Small intestine (tissue), 7 donors: Measurements from ENCODE around the gene PLB1. TPM values are rescaled to one million over a fixed set of nuclear protein-coding genes. Genes with fewer than 3 reads are reported as not detected.
"Not testable (repeated sequence)": the region's sequence is repeated elsewhere in the genome, so short reads cannot be mapped to it uniquely, and the experiment has no call there.

Source experiments
- DNase-seq, 2 donors: peaks; one replicate each; pipeline versions ENCODE4 v3.0.0 to v3.0.0-alpha.2; 2013
- FAIRE-seq: peaks from 2 replicates; lab custom pipeline; 2012; peaks lifted over from hg19 to GRCh38; lab: Jason Lieb, UNC
- H3K27ac ChIP-seq, 3 donors: one replicate each; pipeline ENCODE4 v1.5.1; 2013; ENCODE audit warnings: low read length in 2 of 3, mild to moderate bottlenecking in 2 of 3, control low read depth in 1 of 3, inconsistent platforms in 1 of 3, low read depth in 1 of 3, moderate library complexity in 1 of 3
- H3K27me3 ChIP-seq, 3 donors: one replicate each; pipeline ENCODE4 v1.6.1; 2013; ENCODE audit warnings: low read length in 3 of 3, inconsistent platforms in 1 of 3; ENCODE audit not compliant: control insufficient read depth in 3 of 3, insufficient read depth in 3 of 3
- H3K36me3 ChIP-seq, 3 donors: one replicate each; pipeline ENCODE4 v1.6.1; 2013; ENCODE audit warnings: low read length in 3 of 3, inconsistent platforms in 1 of 3, low read depth in 1 of 3, mild to moderate bottlenecking in 1 of 3, moderate library complexity in 1 of 3; ENCODE audit not compliant: control insufficient read depth in 3 of 3, insufficient read depth in 2 of 3
- H3K4me1 ChIP-seq, 3 donors: one replicate each; pipeline ENCODE4 v1.6.1; 2013; ENCODE audit warnings: low read length in 2 of 3, inconsistent platforms in 1 of 3, low read depth in 1 of 3, mild to moderate bottlenecking in 1 of 3, moderate library complexity in 1 of 3; ENCODE audit not compliant: control insufficient read depth in 3 of 3, insufficient read depth in 2 of 3
- H3K4me3 ChIP-seq, 3 donors: one replicate each; pipeline ENCODE4 v1.5.1; 2013; ENCODE audit warnings: low read length in 3 of 3, control low read depth in 1 of 3, inconsistent platforms in 1 of 3, low read depth in 1 of 3, mild to moderate bottlenecking in 1 of 3, moderate library complexity in 1 of 3
- H3K9me3 ChIP-seq, 2 donors: one replicate each; pipeline ENCODE4 v1.6.1; 2013; ENCODE audit warnings: low read depth in 1 of 2, low read length in 1 of 2; ENCODE audit not compliant: control insufficient read depth in 2 of 2, insufficient read depth in 1 of 2
- WGBS, 3 donors: extraction: QIAGEN DNeasy Blood & Tissue Kit; methylation state at CpG; one replicate each; pipeline ENCODE4 v1.1.7; 2013; 5-methylcytosine and 5-hydroxymethylcytosine counted together
- polyA plus RNA-seq, 4 donors: library from polyadenylated mRNA; stranded (reverse) in 3 of 4; unstranded in 1 of 4; fragments of 200-250 nt in 3 of 4; fragments of 120-200 nt in 1 of 4; gene quantifications; one replicate each; pipeline versions ENCODE4 v1.2.1 to v1.2.3, GENCODE V29; 2013
- donor health status: healthy with polysubstance abuse.
- donor health status: control.
- donor health status: control.
- donor health status: Bipolar disorder and iron deficiency.
- donor health status: healthy.

Gene PLB1
- polyA plus RNA-seq, 4 donors = 0.45 to 125 (median 1.1) TPM

- no peak overlapping the region for H3K4me3 ChIP-seq
- H3K36me3 ChIP-seq = no peaks in the 10 kb centered on the region
- peaks cover 3 to 19% (median 4%) of the 10 kb centered on the region in 3 donors for H3K4me1 ChIP-seq
- DNase-seq = peak in 1 of 2 donors; percentile 69
- no peaks in the 10 kb centered on the region for H3K27me3 ChIP-seq
- WGBS, 3 donors = 51 to 68% (median 52%) methylated on average over 3 to 5 of the region's 5 CpGs
- no peaks in the 10 kb centered on the region for H3K9me3 ChIP-seq
- H3K27ac ChIP-seq = peak overlapping the region; percentile 62 to 85 (median 72)
- no peak for FAIRE-seq
These were observed 24.6 kb upstream of the PLB1 start for GRCh38 chr2:28471214-28471613.

GRCh38 chr2:28471701-28472236, 24.1 kb upstream of the PLB1 start:
- 86 to 92% (median 90%) methylated on average over 4 of the region's 4 CpGs for WGBS, 3 donors
- H3K9me3 ChIP-seq = no peaks in the 10 kb centered on the region
- no peaks in the 10 kb centered on the region for H3K27me3 ChIP-seq
- no peak for DNase-seq
- no peak for FAIRE-seq
- no peaks in the 10 kb centered on the region for H3K36me3 ChIP-seq
- peak overlapping the region in 1 of 3 donors; percentile 85 for H3K27ac ChIP-seq
- H3K4me3 ChIP-seq = no peak overlapping the region
- peaks cover 3 to 19% (median 4%) of the 10 kb centered on the region in 3 donors for H3K4me1 ChIP-seq

- 92 to 96% (median 94%) methylated on average over 20 of the region's 20 CpGs for WGBS, 3 donors
- DNase-seq, H3K27ac ChIP-seq, H3K9me3 ChIP-seq, H3K27me3 ChIP-seq, FAIRE-seq, H3K36me3 ChIP-seq, H3K4me3 ChIP-seq: not testable (repeated sequence)
- H3K4me1 ChIP-seq = peaks cover 3 to 19% (median 4%) of the 10 kb centered on the region in 3 donors
These were observed 23.2 kb upstream of the PLB1 start for GRCh38 chr2:28472641-28473040.

- Histone ChIP-seq H3K9me3 (no peaks in the 10 kb centered on the region), H3K4me3 (no peak overlapping the region), H3K27ac (no peak overlapping the region), H3K4me1 (peaks cover 2 to 17% (median 3%) of the 10 kb centered on the region in 3 donors), H3K36me3 (no peaks in the 10 kb centered on the region), H3K27me3 (no peaks in the 10 kb centered on the region)
- FAIRE-seq (no peak), DNase-seq (no peak)
- 88 to 100% (median 93%) methylated on average over 3 of the region's 3 CpGs for WGBS, 3 donors
These were observed 20.7 kb upstream of the PLB1 start for GRCh38 chr2:28475088-28475595.

GRCh38 chr2:28477087-28477486, 18.8 kb upstream of the PLB1 start:
- FAIRE-seq = no peak
- 90 to 100% (median 91%) methylated on average over 2 of the region's 2 CpGs for WGBS, 3 donors
- H3K36me3 ChIP-seq = no peaks in the 10 kb centered on the region
- H3K27me3 ChIP-seq = no peaks in the 10 kb centered on the region
- no peak overlapping the region for H3K4me3 ChIP-seq
- no peaks in the 10 kb centered on the region for H3K9me3 ChIP-seq
- H3K4me1 ChIP-seq = no peaks in the 10 kb centered on the region
- H3K27ac ChIP-seq = no peak overlapping the region
- DNase-seq = no peak

- no peak for FAIRE-seq
- 77 to 80% (median 79%) methylated on average over 3 of the region's 3 CpGs for WGBS, 3 donors
- H3K27ac ChIP-seq = no peak overlapping the region
- no peak for DNase-seq
- no peaks in the 10 kb centered on the region for H3K9me3 ChIP-seq
- H3K4me3 ChIP-seq = no peak overlapping the region
- H3K4me1 ChIP-seq = no peaks in the 10 kb centered on the region
- H3K36me3 ChIP-seq = no peaks in the 10 kb centered on the region
- no peaks in the 10 kb centered on the region for H3K27me3 ChIP-seq
These were observed 18.2 kb upstream of the PLB1 start for GRCh38 chr2:28477645-28478044.

GRCh38 chr2:28480403-28481049, 15.3 kb upstream of the PLB1 start:
- H3K36me3 ChIP-seq = no peaks in the 10 kb centered on the region
- H3K9me3 ChIP-seq = no peaks in the 10 kb centered on the region
- 54 to 69% (median 61%) methylated on average over 5 of the region's 5 CpGs for WGBS, 3 donors
- H3K4me3 ChIP-seq = no peak overlapping the region
- FAIRE-seq (no peak), DNase-seq (no peak)
- no peaks in the 10 kb centered on the region for H3K27me3 ChIP-seq
- no peak overlapping the region for H3K27ac ChIP-seq
- H3K4me1 ChIP-seq = no peaks in the 10 kb centered on the region

GRCh38 chr2:28481905-28482304, 14.0 kb upstream of the PLB1 start:
- no peaks in the 10 kb centered on the region for H3K4me1 ChIP-seq
- no peak for FAIRE-seq
- WGBS, 3 donors = 68 to 71% (median 71%) methylated on average over 4 of the region's 4 CpGs

More at GRCh38 chr2:28481905-28482304, 14.0 kb upstream of the PLB1 start:
- Histone ChIP-seq H3K36me3 (no peaks in the 10 kb centered on the region), H3K4me3 (no peak overlapping the region), H3K27ac (no peak overlapping the region), H3K9me3 (no peaks in the 10 kb centered on the region), H3K27me3 (no peaks in the 10 kb centered on the region)
- no peak for DNase-seq
